Measurements from ENCODE around the gene LTBP1.
"Not testable (repeated sequence)": the region's sequence is repeated elsewhere in the genome, so short reads cannot be mapped to it uniquely, and the experiment has no call there.

Gene LTBP1

GRCh38 chr2:33366473-33366872 is 419.7 kb downstream of the LTBP1 start:
- no peak for DNase-seq

- DNase-seq, result not testable (repeated sequence)
Measured at GRCh38 chr2:33368524-33368923, 421.8 kb downstream of the LTBP1 start.

- no peak for DNase-seq
Measured at GRCh38 chr2:33369191-33369590, 422.4 kb downstream of the LTBP1 start.

GRCh38 chr2:33370636-33371265 is 424.0 kb downstream of the LTBP1 start:
- DNase-seq, result no peak

- DNase-seq, result no peak
Measured at GRCh38 chr2:33371304-33372090, 424.7 kb downstream of the LTBP1 start.

GRCh38 chr2:33372940-33373553 is 426.3 kb downstream of the LTBP1 start:
- no peak for DNase-seq

GRCh38 chr2:33373986-33374385 is 427.2 kb downstream of the LTBP1 start:
- no peak for DNase-seq

GRCh38 chr2:33375054-33375453 is 428.3 kb downstream of the LTBP1 start:
- DNase-seq, result no peak

- DNase-seq, result no peak
Measured at GRCh38 chr2:33377048-33377447, 430.3 kb downstream of the LTBP1 start.

- DNase-seq, result no peak
Measured at GRCh38 chr2:33378556-33379210, 431.9 kb downstream of the LTBP1 start.

- no peak for DNase-seq
Measured at GRCh38 chr2:33380001-33380609, 433.4 kb downstream of the LTBP1 start.

GRCh38 chr2:33380719-33381118 is 434.0 kb downstream of the LTBP1 start:
- no peak for DNase-seq

- DNase-seq, result no peak
Measured at GRCh38 chr2:33381301-33381858, 434.6 kb downstream of the LTBP1 start.

- DNase-seq, result no peak
Measured at GRCh38 chr2:33383855-33384598, 437.3 kb downstream of the LTBP1 start.

GRCh38 chr2:33384599-33384961 is 437.8 kb downstream of the LTBP1 start:
- DNase-seq, result no peak

GRCh38 chr2:33388996-33389395 is 442.2 kb downstream of the LTBP1 start:
- no peak for DNase-seq

- DNase-seq, result not testable (repeated sequence)
Measured at GRCh38 chr2:33389695-33390094, 442.9 kb downstream of the LTBP1 start.

GRCh38 chr2:33391529-33392255 is 444.9 kb downstream of the LTBP1 start:
- DNase-seq, result no peak

- no peak for DNase-seq
Measured at GRCh38 chr2:33392366-33392765, 445.6 kb downstream of the LTBP1 start.

GRCh38 chr2:33395034-33395433 is 448.3 kb downstream of the LTBP1 start:
- no peak for DNase-seq

- DNase-seq, result no peak
Measured at GRCh38 chr2:33395655-33396249, 449.0 kb downstream of the LTBP1 start.
